Fibroblast of peridontal ligament (primary cell): ENCODE measurements around the gene ROCK2.

Experiments
- DNase-seq: peaks from one replicate; pipeline ENCODE4 v3.0.0-alpha.2; 2010; ENCODE audit errors: extremely low read depth

The ROCK2 gene

DNA sequence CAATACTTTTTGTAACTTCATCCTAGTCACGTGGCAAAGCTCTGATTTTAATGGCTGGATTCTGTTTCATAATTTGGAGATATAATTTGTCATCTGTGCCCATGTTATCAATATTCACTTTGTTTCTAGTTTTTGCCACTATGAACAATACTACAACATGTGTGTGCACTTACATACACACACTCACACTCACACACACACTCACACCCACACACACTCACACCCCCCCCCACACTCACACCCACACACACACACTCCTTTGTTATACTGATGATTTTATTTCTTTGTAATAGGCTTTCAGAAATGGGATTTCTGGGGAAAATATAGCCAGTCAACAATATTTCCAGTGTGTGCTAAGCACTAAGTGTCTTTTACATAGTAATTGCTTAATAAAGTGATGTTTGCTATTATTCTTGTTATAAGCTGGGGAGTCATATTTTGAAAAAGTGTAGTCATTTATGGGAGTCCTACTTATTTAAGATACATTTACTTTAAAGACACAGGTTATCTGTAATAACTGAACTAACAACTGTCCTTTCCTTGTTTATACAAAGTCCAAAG is 22.8 kb upstream of the ROCK2 start:
- no peak for DNase-seq

DNA sequence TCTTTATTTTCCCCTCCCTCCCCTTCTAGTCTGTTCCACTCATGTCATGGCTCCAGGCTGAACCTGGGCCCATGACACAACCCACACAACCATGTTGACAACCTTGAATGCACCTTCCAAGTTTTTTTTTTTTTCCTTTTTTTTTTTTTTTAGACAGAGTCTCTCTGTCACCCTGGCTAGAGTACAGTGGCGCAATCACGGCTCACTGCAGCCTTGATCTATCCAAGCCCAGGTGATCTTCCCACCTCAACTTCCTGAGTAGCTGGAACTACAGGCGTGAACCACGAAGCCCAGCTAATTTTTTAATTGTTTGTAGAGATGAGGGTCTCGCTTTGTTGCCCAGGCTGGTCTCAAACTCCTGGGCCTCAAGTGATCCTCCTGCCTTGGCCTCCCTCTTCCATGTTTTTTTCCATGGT is 21.9 kb upstream of the ROCK2 start:
- no peak for DNase-seq

DNA sequence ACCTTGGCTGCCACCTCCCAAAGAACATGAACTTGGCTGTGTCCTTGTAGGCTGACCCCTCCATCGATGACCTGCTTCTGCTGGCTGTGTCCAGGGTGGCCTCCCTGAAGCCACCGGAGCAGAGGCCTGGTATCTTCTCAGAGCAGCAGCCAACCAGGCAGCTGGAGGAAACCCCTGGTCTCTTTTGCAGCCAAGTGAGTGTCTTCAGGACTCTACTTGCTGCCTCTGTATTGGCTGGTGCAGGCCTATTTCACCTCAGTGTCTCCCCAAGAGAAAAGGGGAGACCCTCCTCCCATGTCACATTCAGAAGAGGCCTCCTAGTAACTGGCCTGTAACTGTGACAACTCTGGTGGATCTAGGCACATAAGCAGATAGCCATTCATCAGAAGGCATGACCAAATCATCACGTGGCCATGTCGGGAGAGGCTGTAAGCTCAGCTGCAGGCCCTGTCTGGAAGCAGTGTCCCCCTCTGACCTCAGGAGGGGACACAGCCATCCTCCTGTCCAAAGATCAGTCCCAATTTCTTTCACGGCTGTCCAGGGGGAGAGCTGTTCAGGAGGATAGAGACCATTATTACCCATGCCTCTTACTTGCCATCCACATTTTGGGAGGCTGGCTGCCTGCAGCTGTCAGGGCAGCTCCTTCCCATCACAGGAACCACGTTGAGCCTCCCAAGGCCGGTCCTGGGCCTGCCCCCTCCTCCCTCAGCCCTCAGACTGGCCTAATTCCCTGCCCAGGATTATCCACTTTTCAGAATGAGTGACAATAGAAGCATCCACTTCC is 20.9 kb upstream of the ROCK2 start:
- no peak for DNase-seq

DNA sequence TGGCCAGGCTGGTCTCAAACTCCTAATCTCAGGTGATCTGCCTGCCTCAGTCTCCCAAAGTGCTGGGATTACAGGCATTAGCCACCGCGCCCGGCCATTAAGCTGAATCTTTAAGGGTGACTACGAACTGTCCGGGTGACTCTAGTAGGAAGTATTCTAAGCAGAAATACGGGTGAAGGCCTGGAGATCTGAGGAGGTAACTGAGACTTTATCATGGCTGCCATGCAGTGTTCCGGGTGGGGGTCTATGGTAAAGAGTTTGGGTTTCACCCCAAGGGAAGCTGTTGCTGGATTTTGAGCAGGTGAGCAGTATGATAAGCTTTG is 20.1 kb upstream of the ROCK2 start:
- no peak for DNase-seq

DNA sequence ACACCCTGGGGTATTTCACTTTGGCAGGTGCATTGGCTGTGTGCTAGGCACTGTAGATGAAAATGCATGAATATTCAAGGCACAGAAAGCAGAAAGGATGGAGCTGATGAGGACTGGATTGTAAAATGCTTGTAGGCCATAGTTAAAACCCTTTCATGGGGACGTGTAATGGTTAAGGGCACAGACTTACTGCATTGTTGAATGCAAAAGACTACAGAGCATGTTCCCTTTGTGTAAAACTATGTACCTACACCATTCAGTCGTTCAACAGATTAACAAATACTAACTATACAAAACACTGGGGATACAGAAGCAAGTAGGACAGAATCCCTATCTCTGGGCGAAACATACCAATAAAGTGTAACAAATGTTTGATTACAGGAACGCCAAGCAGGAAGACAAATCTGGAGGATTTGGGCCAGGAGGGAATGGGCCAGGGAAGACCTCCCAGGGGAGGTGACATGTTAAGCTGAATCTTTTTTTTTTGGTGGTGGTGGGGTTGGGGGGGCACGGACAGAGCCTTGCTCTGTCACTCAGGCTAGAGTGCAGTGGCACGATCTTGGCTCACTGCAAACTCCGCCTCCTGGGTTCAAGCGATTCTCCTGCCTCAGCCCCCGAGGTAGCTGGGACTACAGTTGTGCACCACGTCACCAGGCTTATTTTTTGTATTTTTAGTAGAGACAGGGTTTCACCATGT is 19.6 kb upstream of the ROCK2 start:
- no peak for DNase-seq

DNA sequence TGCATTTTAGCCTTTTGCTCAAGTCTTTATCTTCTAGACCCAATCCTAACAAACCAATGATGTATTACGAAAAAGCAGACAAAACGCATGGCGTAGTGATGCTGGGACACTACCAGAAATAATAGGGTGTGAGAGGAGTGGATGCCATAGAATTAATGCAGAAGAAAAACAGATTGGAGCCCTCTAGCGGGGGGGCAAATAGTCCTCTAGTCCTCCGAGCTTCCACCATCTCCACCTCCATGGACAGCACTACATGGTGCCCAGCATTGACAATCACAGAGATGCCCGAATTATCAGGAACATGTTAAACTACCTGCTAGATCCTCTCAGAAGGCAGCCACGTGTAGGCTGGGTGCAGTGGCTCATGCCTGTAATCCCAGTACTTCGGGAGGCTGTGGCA is 15.4 kb upstream of the ROCK2 start:
- DNase-seq, result no peak

DNA sequence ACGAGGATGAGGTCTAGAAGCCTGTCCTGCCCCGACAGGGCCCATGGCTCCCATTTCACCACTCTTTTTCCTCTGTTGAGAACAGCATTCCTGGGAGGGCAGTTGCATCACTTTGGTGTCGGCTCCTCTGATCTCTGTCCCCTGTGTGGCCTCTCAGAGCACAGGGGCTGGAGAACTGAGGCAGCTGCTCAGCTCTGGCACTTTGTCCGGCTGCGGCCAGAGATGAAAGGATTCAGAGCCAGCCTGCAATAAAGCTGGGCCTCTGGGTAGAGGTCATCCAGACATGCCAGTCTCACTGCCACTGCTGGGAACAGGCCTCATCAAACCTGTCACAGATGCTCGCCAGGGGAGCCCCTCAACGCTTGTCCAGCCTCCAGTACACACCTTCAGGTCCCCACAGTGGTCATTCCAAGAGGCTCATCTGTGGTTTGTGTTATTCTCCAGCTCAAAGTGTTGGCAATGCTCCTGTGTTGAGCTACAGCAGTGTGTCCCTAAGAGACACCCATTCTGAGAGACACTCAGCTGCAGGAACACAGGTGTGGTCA is 13.1 kb upstream of the ROCK2 start:
- DNase-seq, result no peak

DNA sequence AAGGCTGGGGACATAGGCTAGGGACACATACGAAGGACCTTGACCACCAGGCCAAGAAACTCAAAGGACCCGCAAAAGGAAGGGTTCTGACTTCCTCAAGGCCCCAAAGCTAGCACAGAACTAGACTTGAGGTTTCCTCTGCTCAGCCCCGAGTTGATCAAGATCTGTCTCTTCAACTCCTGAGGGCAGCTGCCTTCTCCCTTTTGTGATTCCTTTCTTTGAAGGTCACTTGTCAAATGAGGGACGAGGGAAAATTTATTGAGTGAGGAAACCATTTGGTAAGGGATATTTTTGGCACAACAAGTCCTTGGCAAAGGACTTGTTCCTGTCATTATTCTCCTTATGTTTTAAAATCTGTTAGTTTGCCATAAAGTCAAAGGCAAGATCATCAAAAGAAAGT is 12.3 kb upstream of the ROCK2 start:
- no peak for DNase-seq

DNA sequence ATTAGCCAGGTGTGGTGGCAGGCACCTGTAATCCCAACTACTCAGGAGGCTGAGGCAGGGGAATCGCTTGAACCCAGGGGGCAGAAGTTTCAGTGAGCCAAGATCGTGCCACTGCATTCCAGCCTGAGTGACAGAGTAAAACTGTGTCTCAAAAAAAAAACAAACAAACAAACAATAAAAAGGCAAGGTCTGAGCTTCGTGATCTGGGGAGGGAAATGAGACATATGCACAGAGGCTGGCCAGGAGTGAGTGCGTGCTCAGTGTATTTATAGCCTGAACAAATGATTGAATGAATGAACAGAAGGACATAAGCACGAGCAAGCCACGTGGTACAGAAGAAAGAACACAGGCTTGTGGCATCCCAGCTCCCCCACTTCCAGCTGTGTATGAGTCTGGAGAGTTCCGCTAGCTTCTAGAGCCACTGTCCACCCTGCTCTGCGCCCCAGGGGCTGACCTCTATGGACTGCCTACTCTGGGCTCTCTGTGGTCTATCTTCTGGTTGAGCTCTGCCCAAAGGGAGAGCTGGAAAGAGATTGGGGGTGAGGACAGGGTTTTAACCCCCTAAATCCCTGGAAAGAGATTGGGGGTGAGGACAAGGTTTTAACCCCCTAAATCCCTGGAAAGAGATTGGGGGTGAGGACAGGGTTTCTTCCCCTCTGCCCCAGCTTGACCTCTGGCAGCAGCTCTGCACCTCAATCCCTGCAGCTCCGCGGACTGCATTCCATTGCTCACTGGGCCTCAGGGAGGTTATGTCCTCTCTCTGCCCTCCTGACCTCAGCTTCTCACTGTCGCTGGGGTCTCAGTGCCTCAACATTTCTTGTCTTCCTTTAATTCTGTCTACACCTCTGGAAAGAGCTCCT is 11.0 kb upstream of the ROCK2 start:
- no peak for DNase-seq

DNA sequence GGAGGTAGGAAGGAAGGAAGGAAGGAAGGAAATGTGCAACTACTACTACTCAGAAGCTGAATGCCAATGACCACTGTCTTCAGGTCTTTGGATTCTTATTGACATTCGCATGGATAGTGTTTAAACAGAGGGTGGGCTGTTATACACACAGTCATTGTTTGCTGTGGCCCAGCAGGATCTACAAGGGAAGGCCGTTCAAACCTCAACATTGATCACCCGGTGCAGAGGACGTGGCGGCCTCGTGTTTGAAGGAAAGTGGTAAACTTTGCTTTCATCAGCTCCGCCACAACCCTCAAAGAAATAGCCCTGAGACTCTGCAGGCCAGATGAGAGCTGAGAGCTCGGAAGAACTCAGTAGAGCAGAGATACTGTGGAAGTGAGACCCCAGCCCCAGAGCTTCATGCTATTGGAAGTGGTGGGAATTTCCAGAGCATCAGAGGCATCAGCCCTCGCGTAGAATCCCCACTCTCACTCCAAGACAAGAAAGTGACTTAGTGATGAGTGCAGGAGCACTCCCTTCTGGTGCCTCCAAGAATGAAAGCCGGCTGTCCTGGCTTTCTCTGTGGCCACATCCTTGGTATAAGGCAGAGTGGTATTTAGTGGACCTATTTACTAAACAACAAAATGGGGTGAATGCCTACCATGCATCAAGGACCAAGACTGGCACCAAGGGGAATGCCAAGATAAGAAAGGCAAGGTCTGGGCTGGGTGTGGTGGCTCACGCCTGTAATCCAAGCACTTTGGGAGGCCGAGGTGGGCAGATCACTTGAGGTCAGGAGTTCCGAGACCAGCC is 10.1 kb upstream of the ROCK2 start:
- DNase-seq, result no peak

DNA sequence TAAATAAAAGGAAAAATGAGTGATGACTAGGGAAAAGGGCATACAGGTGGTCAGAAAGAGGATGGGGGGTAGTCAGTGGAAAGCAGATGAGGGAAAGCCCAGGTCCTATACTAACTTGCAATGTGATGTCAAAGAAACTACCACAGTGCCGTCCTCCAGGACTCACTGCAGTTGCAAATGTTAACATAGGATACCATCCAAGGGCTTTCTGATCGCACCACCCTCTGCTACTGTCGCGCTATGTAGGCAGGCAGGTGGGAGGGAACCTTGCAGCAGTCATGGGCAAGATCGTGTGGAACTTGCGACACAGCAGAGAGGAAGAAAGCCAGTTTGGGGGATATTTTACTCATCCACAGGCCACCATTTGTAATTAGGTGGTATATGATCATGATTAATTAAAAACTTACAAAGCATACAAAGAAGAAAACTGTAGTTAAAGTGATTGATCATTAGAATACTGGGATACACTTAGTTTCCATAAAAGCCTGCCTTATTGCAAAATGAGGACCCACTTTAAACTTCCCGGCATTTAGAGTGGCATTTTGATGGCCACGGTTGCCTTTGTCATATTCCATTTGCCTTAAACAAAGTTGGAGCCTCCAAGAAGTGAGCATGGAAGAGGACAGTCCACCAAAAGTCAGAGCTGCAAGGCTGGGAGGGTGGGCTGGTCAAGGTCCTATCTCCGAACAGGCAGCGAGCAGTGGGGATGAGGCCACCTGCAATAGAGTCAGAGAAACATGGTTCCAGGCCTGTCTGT is 8.5 kb upstream of the ROCK2 start:
- DNase-seq, result no peak

DNA sequence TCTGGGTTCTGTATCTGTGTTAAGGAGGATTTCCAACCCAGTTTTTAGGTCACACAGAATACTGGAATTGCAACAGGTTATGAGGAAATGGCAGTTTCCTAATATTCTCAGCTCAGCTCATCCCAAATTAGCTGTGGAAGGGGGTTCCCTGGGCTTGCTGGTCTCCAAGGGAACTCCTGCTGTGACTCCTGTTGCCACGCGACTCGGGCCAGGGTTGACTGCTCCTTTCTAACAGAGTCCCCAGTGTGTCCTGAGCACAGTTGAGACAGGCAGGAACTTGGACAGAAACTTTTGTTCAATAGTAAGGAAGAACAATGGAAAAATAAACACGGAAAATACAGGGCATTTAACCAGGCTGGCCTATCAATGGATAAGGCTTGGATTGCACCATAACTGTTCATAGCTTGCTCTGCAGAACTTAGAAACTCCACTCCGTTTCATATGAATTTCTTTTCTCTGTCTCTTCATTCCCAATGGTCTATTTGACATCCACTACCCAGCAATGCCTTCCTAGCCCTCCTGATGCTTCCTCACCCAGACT is 3.8 kb upstream of the ROCK2 start:
- no peak for DNase-seq

DNA sequence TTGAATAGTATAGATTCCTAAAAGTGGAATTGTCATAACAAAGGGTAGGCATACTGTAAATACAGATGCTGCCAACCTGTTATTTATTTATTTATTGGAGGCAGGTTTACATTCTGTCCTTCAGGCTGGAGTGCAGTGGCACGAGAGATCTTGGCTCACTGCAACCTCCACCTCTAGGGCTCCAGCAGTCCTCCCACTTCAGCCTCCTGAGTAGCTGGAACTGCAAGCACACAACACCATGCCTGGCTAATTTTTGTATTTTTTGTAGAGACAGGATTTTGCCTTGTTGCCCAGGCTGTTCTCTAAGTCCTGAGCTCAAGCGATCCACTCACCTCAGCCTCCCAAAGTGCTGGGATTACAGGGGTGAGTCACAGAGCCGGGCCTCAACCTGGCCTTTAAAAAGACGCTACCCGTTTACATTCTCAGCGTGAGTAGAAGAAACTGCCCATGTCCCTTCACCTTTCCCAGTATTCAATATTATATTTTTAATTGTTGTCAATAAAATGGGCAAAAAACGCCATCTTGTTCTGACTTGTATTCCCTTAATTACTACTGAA is 3.0 kb upstream of the ROCK2 start:
- DNase-seq, result no peak

DNA sequence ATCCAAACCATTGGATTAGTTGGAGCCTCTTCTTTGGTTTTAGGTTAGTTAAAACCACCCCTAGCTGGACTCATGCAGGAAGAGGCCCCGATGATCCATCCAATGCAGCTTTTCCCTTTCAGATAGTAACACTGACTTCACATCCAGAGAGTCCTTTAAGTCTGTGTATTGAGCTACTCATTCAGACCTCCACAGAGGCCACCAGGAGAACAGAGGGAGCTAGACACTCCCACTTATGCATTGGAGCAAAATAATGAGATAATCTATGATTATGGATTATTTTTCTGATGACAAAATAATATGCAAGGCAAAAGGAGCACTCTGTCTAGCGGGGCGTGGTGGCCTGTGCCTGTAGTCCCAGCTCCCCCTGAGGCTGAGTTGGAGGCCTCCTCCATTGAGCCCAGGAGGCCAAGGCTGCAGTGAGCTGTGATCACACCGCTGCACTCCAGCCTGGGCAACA is 1.6 kb upstream of the ROCK2 start:
- DNase-seq, result no peak

DNA sequence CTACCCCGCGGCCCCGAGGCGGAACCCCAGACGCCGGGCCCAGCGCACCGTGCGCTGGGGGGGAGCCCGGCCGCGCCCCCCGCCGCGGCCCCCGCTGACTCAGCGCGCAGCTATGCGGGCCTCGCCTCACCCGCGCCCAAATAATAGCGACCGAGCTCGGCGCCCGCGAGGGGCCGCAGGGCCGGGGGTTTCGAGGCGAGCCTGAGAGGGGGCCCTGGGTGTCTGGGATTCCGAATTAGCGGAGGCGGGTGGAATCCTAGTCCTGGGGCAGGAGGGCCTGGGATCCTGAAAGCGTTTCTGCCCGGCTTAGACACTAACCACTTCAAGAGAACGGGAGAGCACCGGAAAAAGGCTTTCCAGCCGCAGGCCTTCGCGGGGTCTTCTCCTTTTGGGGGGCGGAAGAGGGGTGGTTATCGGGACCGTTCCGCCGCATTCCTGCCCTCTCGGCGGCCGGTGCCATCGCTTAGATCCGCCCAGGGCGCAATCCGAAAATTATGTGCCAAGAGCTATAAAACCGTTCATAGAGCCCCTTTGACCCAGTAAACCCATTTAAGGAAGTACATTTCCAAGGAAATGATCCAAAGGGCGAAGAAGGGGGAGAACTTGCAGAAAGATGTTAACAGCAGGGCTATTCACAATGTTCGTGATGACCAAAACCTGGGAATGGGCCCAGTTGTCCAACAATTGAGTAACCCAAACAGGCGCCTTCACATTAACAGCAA is 681 bp upstream of the ROCK2 start:
- peak; percentile 84 for DNase-seq

DNA sequence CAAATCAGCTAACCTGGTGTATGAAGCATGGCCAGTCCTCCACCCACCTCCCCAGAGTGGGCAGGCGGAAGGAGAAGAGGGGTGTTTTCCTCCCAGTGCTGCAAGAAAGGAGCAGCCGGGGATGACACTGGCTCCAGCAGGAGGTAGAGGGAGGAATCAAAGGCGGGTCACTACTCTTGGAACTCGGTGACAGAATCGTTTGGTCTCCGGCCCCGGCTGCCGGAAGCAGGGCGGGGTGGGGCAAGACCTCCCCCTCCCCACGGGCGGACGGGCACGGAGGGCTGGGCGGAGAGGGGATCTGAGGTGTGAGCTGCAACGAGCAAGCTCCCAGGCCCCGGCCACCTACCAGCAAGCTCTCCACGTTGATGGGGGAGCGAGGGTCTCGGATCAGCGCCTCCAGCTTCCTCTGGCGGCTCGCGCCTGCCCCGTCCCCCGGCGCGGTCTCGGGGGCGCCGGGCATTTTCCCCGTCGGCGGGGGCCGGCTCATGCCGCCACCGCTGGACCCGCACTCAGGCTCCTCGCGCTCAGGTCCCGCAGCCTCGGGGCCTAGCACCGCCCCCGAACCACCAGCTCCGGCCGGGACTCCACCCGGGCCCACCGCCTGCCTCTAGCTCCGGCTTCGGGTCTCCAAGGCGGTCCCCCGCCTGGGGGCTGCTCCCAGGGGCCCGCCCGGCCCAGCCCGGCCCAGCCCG is 640 bp downstream of the ROCK2 start:
- DNase-seq, result no peak

DNA sequence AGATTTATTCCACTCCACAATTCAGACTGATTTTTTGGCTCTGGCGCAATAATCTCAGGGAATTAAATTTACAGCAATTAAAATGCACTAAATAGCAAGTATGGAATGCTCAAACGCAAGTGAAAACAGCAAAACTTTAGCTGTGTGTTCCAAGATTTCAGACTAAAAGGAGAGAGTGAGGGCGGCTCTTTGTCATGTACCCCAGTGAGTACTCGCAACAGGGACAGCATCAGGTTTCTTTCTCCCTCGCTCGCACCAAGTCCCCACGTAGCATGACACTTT is 1.1 kb downstream of the ROCK2 start:
- DNase-seq, result no peak

DNA sequence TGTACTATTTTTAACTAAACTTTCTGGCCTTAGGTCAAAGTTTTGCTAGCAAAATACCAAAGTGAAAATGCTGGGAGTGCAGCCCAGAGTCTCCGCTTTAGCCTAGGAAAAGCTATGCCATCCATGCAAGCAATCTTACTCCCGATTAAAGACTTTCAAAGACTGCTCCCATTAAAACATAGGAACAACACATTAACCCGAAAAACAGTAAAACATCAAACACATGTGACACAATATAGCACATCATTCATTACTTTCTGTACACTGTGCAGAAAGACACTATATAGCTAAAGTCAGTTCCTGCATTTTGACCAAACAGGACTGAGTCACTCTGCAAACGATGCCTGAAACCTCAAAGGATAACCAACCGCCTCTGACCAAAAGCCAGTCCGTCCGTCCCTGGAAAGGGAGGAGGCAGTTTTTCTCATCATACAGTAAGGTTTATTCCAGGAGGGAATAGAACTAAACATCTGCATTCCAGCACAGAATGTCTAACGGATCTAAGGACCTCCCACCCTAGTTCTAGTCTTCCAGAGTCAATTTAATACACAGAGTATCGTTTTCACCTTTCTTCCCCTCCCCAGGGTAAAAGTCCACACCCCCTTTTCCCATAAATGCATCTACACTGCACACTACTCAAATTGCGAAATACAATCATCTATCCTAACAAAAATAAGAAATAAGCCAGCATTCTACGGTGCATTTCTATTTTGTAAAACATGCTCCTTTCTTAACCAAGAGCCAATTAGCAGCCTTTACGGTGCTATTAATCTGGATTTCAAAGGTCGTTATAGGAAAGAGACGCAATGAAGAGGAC is 1.7 kb downstream of the ROCK2 start:
- DNase-seq, result peak; percentile 81
